NCI-H1436 (cell line): ENCODE data around the gene SLC12A3.
"Not testable (repeated sequence)": the region's sequence is repeated elsewhere in the genome, so short reads cannot be mapped to it uniquely, and the experiment has no call there.

Experiments
- DNase-seq: peaks from one replicate; lab custom pipeline; 2025; lab: John Stamatoyannopoulos, UW

The SLC12A3 gene

GRCh38 chr16:56868175-56868574, 3.2 kb downstream of the SLC12A3 start:
- DNase-seq = no peak

- not testable (repeated sequence) for DNase-seq
Measured at GRCh38 chr16:56868766-56869165, 3.8 kb downstream of the SLC12A3 start.

GRCh38 chr16:56869513-56870275, 4.7 kb downstream of the SLC12A3 start:
- no peak for DNase-seq

- DNase-seq = no peak
Measured at GRCh38 chr16:56870276-56870888, 5.4 kb downstream of the SLC12A3 start.

GRCh38 chr16:56871172-56871593, 6.2 kb downstream of the SLC12A3 start:
- DNase-seq = no peak

GRCh38 chr16:56872863-56873391, 7.9 kb downstream of the SLC12A3 start:
- DNase-seq = no peak

GRCh38 chr16:56874800-56875199, 9.8 kb downstream of the SLC12A3 start:
- no peak for DNase-seq

GRCh38 chr16:56876048-56876447, 11.0 kb downstream of the SLC12A3 start:
- DNase-seq = no peak

GRCh38 chr16:56877486-56878182, 12.6 kb downstream of the SLC12A3 start:
- no peak for DNase-seq

GRCh38 chr16:56878282-56878854, 13.4 kb downstream of the SLC12A3 start:
- DNase-seq = no peak

GRCh38 chr16:56879276-56879675, 14.3 kb downstream of the SLC12A3 start:
- no peak for DNase-seq

- no peak for DNase-seq
Measured at GRCh38 chr16:56880176-56880575, 15.2 kb downstream of the SLC12A3 start.

- no peak for DNase-seq
Measured at GRCh38 chr16:56880685-56881084, 15.7 kb downstream of the SLC12A3 start.

GRCh38 chr16:56882077-56882800, 17.2 kb downstream of the SLC12A3 start:
- no peak for DNase-seq

GRCh38 chr16:56883586-56883985, 18.6 kb downstream of the SLC12A3 start:
- no peak for DNase-seq

GRCh38 chr16:56884026-56884582, 19.1 kb downstream of the SLC12A3 start:
- no peak for DNase-seq

- DNase-seq = not testable (repeated sequence)
Measured at GRCh38 chr16:56884929-56885328, 19.9 kb downstream of the SLC12A3 start.

- no peak for DNase-seq
Measured at GRCh38 chr16:56885446-56886162, 20.6 kb downstream of the SLC12A3 start.

- no peak for DNase-seq
Measured at GRCh38 chr16:56886296-56886695, 21.3 kb downstream of the SLC12A3 start.

GRCh38 chr16:56886826-56887225, 21.8 kb downstream of the SLC12A3 start:
- no peak for DNase-seq

- no peak for DNase-seq
Measured at GRCh38 chr16:56888806-56889205, 23.8 kb downstream of the SLC12A3 start.
